Lower lobe of right lung (tissue), 2 donors: ENCODE results near the gene PDZD2. TPM values are rescaled to one million over a fixed set of nuclear protein-coding genes. Genes with fewer than 3 reads are reported as not detected.
A peak's percentile ranks its signal among the peaks of the same experiment; 100 is the strongest.

Experiments
- ATAC-seq, 2 donors: fragments of 200-7000 bp; cut with Tn5 transposase; one replicate each; pipeline ENCODE4 v1.9.1; 2020 to 2022; ENCODE audit warnings: mild to moderate bottlenecking in 2 of 2, moderate library complexity in 2 of 2
- DNase-seq: peaks from one replicate; pipeline ENCODE4 v3.0.0-alpha.2; 2020
- H3K27ac ChIP-seq: fragments of 200-600 bp; one replicate; pipeline ENCODE4 v1.8.0; 2022
- H3K27me3 ChIP-seq: fragments of 200-600 bp; one replicate; pipeline ENCODE4 v1.8.0; 2022; ENCODE audit warnings: low read depth
- H3K36me3 ChIP-seq: fragments of 200-600 bp; one replicate; pipeline ENCODE4 v1.8.0; 2022; ENCODE audit warnings: mild to moderate bottlenecking
- H3K4me1 ChIP-seq: fragments of 200-600 bp; one replicate; pipeline ENCODE4 v1.8.0; 2022
- H3K4me3 ChIP-seq: fragments of 200-600 bp; one replicate; pipeline ENCODE4 v1.8.0; 2022; ENCODE audit warnings: mild to moderate bottlenecking
- H3K9me3 ChIP-seq: fragments of 200-600 bp; one replicate; pipeline ENCODE4 v1.8.0; 2022
- CTCF ChIP-seq: fragments of 200-600 bp; IDR thresholded peaks from one replicate; pipeline ENCODE4 v1.8.0; 2022; ENCODE audit warnings: antibody characterized with exemption, mild to moderate bottlenecking
- intact Hi-C: fragments of 100-400 bp; cut with DNase I; formaldehyde crosslinking; loops from one replicate; pipeline ENCODE4 v1.11.0; 2022
- total RNA-seq: library from RNA; stranded (reverse); fragmentation: NEBNext Ultra II Directional; extraction: Animal tissue kit (Norgen Biotek cat#: 25700); gene quantifications from one replicate; pipeline ENCODE4 v1.2.1, GENCODE V29; 2021
- donor health status: DM: no; HTN: yes; CAD: no; lungs with severe emphysema.

Gene PDZD2
- total RNA-seq, 1 donor from 2014 or later: 67.8 TPM

- H3K4me1 ChIP-seq: no peaks in the 10 kb centered on the region
- no peak overlapping the region for H3K4me3 ChIP-seq
- no peak overlapping the region for H3K27ac ChIP-seq
- no peaks in the 10 kb centered on the region for H3K27me3 ChIP-seq
- TF ChIP-seq CTCF: peak; percentile 71
- intact Hi-C loops: loop anchor here (10.0 kb wide), 1 partner anchor 224 kb away; no protein-coding TSS in a partner anchor
- no peaks in the 10 kb centered on the region for H3K36me3 ChIP-seq
- DNase-seq (peak; percentile 57), ATAC-seq (peak; percentile 86 to 91)
- H3K9me3 ChIP-seq: no peaks in the 10 kb centered on the region
Observed at GRCh38 chr5:31809050-31809870, 170.3 kb downstream of the PDZD2 start.

GRCh38 chr5:31811210-31811609 lies 172.3 kb downstream of the PDZD2 start:
- no peak for TF ChIP-seq CTCF
- no peak for DNase-seq
- no peaks in the 10 kb centered on the region for H3K4me1 ChIP-seq
- H3K27me3 ChIP-seq: no peaks in the 10 kb centered on the region
- intact Hi-C loops: no loop called here
- ATAC-seq: no peak
- no peak overlapping the region for H3K4me3 ChIP-seq
- H3K36me3 ChIP-seq: no peaks in the 10 kb centered on the region
- H3K27ac ChIP-seq: no peak overlapping the region
- no peaks in the 10 kb centered on the region for H3K9me3 ChIP-seq

GRCh38 chr5:31815376-31815775 lies 176.4 kb downstream of the PDZD2 start:
- no peak for ATAC-seq
- H3K4me1 ChIP-seq: no peaks in the 10 kb centered on the region
- TF ChIP-seq CTCF: no peak

GRCh38 chr5:31819926-31820516 lies 181.1 kb downstream of the PDZD2 start:
- intact Hi-C loops: loop anchor here (10.0 kb wide), 1 partner anchor 255 kb away; no protein-coding TSS in a partner anchor
- no peak for TF ChIP-seq CTCF
- Histone ChIP-seq H3K27me3 (no peaks in the 10 kb centered on the region), H3K27ac (no peak overlapping the region), H3K4me1 (no peaks in the 10 kb centered on the region), H3K9me3 (no peaks in the 10 kb centered on the region), H3K4me3 (no peak overlapping the region), H3K36me3 (no peaks in the 10 kb centered on the region)
- ATAC-seq (no peak), DNase-seq (no peak)

More at GRCh38 chr5:31815376-31815775, 176.4 kb downstream of the PDZD2 start:
- H3K9me3 ChIP-seq: no peaks in the 10 kb centered on the region
- H3K27me3 ChIP-seq: no peaks in the 10 kb centered on the region
- no peak overlapping the region for H3K4me3 ChIP-seq
- no peak overlapping the region for H3K27ac ChIP-seq
- no peaks in the 10 kb centered on the region for H3K36me3 ChIP-seq
- intact Hi-C loops: no loop called here
- DNase-seq: no peak

GRCh38 chr5:31823472-31823871 lies 184.5 kb downstream of the PDZD2 start:
- intact Hi-C loops: loop anchor here (10.0 kb wide), 1 partner anchor 251 kb away; no protein-coding TSS in a partner anchor
- TF ChIP-seq CTCF: no peak
- no peak for ATAC-seq

More at GRCh38 chr5:31823472-31823871, 184.5 kb downstream of the PDZD2 start:
- no peaks in the 10 kb centered on the region for H3K36me3 ChIP-seq
- no peaks in the 10 kb centered on the region for H3K27me3 ChIP-seq
- H3K4me1 ChIP-seq: no peaks in the 10 kb centered on the region
- no peaks in the 10 kb centered on the region for H3K9me3 ChIP-seq
- H3K27ac ChIP-seq: no peak overlapping the region
- DNase-seq: no peak
- no peak overlapping the region for H3K4me3 ChIP-seq
